Activated CD8-positive, alpha-beta T cell treated with anti-CD3 and anti-CD28 coated beads for 36 hours (primary cell): ENCODE data around the gene PRKAA2. TPM values are rescaled to one million over a fixed set of nuclear protein-coding genes. Genes with fewer than 3 reads are reported as not detected.
"Not testable (repeated sequence)": the region's sequence is repeated elsewhere in the genome, so short reads cannot be mapped to it uniquely, and the experiment has no call there.

ENCODE experiments used
- ATAC-seq: fragments of 200-7000 bp; cut with Tn5 transposase; one replicate; pipeline ENCODE4 v1.10.0; 2021; ENCODE audit warnings: mild to moderate bottlenecking, moderate library complexity
- CTCF ChIA-PET: fragments of 350-600 bp; sonication (Branson Sonifier 250); formaldehyde crosslinking; loops from one replicate; lab custom pipeline; 2021; ENCODE audit warnings: antibody characterized with exemption; lab: Charles Lee
- POLR2A ChIA-PET: fragments of 350-600 bp; sonication (Branson Sonifier 250); formaldehyde crosslinking; loops from one replicate; lab custom pipeline; 2021; ENCODE audit warnings: antibody characterized with exemption; lab: Charles Lee
- DNase-seq: peaks from one replicate; pipeline ENCODE4 v3.0.0-alpha.2; 2020
- H3K27ac Mint-ChIP-seq: one replicate; pipeline ENCODE4 v1.8.0; 2021; ENCODE audit warnings: mild to moderate bottlenecking, mixed read lengths
- H3K27me3 Mint-ChIP-seq: one replicate; pipeline ENCODE4 v1.8.0; 2021; ENCODE audit warnings: mixed read lengths
- H3K36me3 Mint-ChIP-seq: one replicate; pipeline ENCODE4 v1.8.0; 2021; ENCODE audit warnings: low read depth, mixed read lengths
- H3K4me1 Mint-ChIP-seq: one replicate; pipeline ENCODE4 v1.8.0; 2021; ENCODE audit warnings: low read depth, mixed read lengths
- H3K4me3 Mint-ChIP-seq: one replicate; pipeline ENCODE4 v1.8.0; 2021; ENCODE audit warnings: mild to moderate bottlenecking, moderate library complexity, mixed read lengths
- H3K9me3 Mint-ChIP-seq: one replicate; pipeline ENCODE4 v1.8.0; 2021; ENCODE audit warnings: mixed read lengths
- CTCF ChIP-seq: fragments of 200-600 bp; IDR thresholded peaks from one replicate; pipeline ENCODE4 v1.8.0; 2022; ENCODE audit warnings: antibody characterized with exemption, mild to moderate bottlenecking
- intact Hi-C: fragments of 100-400 bp; cut with micrococcal nuclease; formaldehyde crosslinking; loops from one replicate; pipeline ENCODE4 v1.10.0; 2022
- total RNA-seq, 2 experiments: library from RNA; stranded (reverse); gene quantifications; one replicate each; pipeline ENCODE4 v1.2.3, GENCODE V29; 2021

The PRKAA2 gene
- not detected for total RNA-seq

GRCh38 chr1:56644919-56645676, at the start of gene PRKAA2:
Gene PRKAA2, plus strand, starts transcription at chr1:56645314. Its CDS starts 74 bp downstream, at chr1:56645388.
- Mint-ChIP-seq H3K36me3 (no peaks in the 10 kb centered on the region), H3K27ac (no peak within 1 kb of the TSS), H3K9me3 (no peaks in the 10 kb centered on the region), H3K4me1 (peaks cover 6% of the 10 kb centered on the region), H3K4me3 (peak within 1 kb of the TSS; percentile 50), H3K27me3 (peaks cover 38% of the 10 kb centered on the region)
- intact Hi-C loops: no loop called here
- POLR2A ChIA-PET: no interaction called here
- CTCF ChIA-PET: no interaction called here
- TF ChIP-seq CTCF: no peak
- ATAC-seq (peak; percentile 42), DNase-seq (peak; percentile 13)

GRCh38 chr1:56595397-56596191, 49.5 kb upstream of the PRKAA2 start:
- CTCF ChIA-PET, POLR2A ChIA-PET, H3K27ac Mint-ChIP-seq, intact Hi-C loops, H3K27me3 Mint-ChIP-seq, H3K9me3 Mint-ChIP-seq, ATAC-seq, H3K4me3 Mint-ChIP-seq, H3K4me1 Mint-ChIP-seq, DNase-seq, H3K36me3 Mint-ChIP-seq: not testable (repeated sequence)

- intact Hi-C loops, ATAC-seq, H3K27me3 Mint-ChIP-seq, H3K9me3 Mint-ChIP-seq, H3K27ac Mint-ChIP-seq, H3K36me3 Mint-ChIP-seq, CTCF ChIA-PET, H3K4me1 Mint-ChIP-seq, POLR2A ChIA-PET, H3K4me3 Mint-ChIP-seq, DNase-seq: not testable (repeated sequence)
Observed at GRCh38 chr1:56610097-56610496, 35.0 kb upstream of the PRKAA2 start.

GRCh38 chr1:56610770-56611169, 34.3 kb upstream of the PRKAA2 start:
- H3K4me1 Mint-ChIP-seq, H3K36me3 Mint-ChIP-seq, H3K27ac Mint-ChIP-seq, POLR2A ChIA-PET, intact Hi-C loops, ATAC-seq, CTCF ChIA-PET, DNase-seq, H3K27me3 Mint-ChIP-seq, H3K4me3 Mint-ChIP-seq: not testable (repeated sequence)
- peaks cover 13% of the 10 kb centered on the region for H3K9me3 Mint-ChIP-seq

- Mint-ChIP-seq H3K36me3 (no peaks in the 10 kb centered on the region), H3K4me1 (no peaks in the 10 kb centered on the region), H3K4me3 (no peak overlapping the region), H3K27ac (no peak overlapping the region), H3K9me3 (peaks cover 8% of the 10 kb centered on the region), H3K27me3 (no peaks in the 10 kb centered on the region)
- intact Hi-C loops: no loop called here
- ATAC-seq (no peak), DNase-seq (no peak)
- TF ChIP-seq CTCF: no peak
- ChIA-PET CTCF (no interaction called here), POLR2A (no interaction called here)
Observed at GRCh38 chr1:56617141-56617540, 28.0 kb upstream of the PRKAA2 start.

GRCh38 chr1:56625819-56626440, 19.2 kb upstream of the PRKAA2 start:
- DNase-seq: no peak
- CTCF ChIA-PET: no interaction called here
- no peaks in the 10 kb centered on the region for H3K4me1 Mint-ChIP-seq
- no peak overlapping the region for H3K4me3 Mint-ChIP-seq
- no peak for ATAC-seq
- intact Hi-C loops: no loop called here
- no peaks in the 10 kb centered on the region for H3K36me3 Mint-ChIP-seq
- H3K27ac Mint-ChIP-seq: no peak overlapping the region
- POLR2A ChIA-PET: no interaction called here
- peaks cover 7% of the 10 kb centered on the region for H3K27me3 Mint-ChIP-seq
- peaks cover 2% of the 10 kb centered on the region for H3K9me3 Mint-ChIP-seq
- no peak for TF ChIP-seq CTCF
